Raji (cell line): Measurements from ENCODE around the gene CTCFL.

ENCODE experiments used
- POLR2A ChIP-seq: IDR thresholded peaks from 2 replicates; pipeline ENCODE4 v1.6.1; 2011; ENCODE audit warnings: low read depth, low read length, control low read depth; ENCODE audit not compliant: insufficient read depth

CTCFL gene

GRCh38 chr20:57508381-57508780, 16.6 kb downstream of the CTCFL start:
- TF ChIP-seq POLR2A, result no peak

GRCh38 chr20:57507477-57507876, 17.5 kb downstream of the CTCFL start:
- TF ChIP-seq POLR2A, result no peak

- no peak for TF ChIP-seq POLR2A
Measured at GRCh38 chr20:57505979-57506378, 19.0 kb downstream of the CTCFL start.

- TF ChIP-seq POLR2A, result no peak
Measured at GRCh38 chr20:57504411-57504810, 20.5 kb downstream of the CTCFL start.

- no peak for TF ChIP-seq POLR2A
Measured at GRCh38 chr20:57503035-57503658, 21.8 kb downstream of the CTCFL start.

- no peak for TF ChIP-seq POLR2A
Measured at GRCh38 chr20:57502336-57502700, 22.6 kb downstream of the CTCFL start.

GRCh38 chr20:57501461-57502335, 23.2 kb downstream of the CTCFL start:
- no peak for TF ChIP-seq POLR2A

- TF ChIP-seq POLR2A, result no peak
Measured at GRCh38 chr20:57500962-57501361, 24.0 kb downstream of the CTCFL start.

- no peak for TF ChIP-seq POLR2A
Measured at GRCh38 chr20:57500235-57500634, 24.7 kb downstream of the CTCFL start.

- no peak for TF ChIP-seq POLR2A
Measured at GRCh38 chr20:57499676-57500075, 25.3 kb downstream of the CTCFL start.

- TF ChIP-seq POLR2A, result no peak
Measured at GRCh38 chr20:57498425-57499400, 26.2 kb downstream of the CTCFL start.

- TF ChIP-seq POLR2A, result no peak
Measured at GRCh38 chr20:57496592-57496991, 28.3 kb downstream of the CTCFL start.

GRCh38 chr20:57495978-57496377, 29.0 kb downstream of the CTCFL start:
- no peak for TF ChIP-seq POLR2A

- no peak for TF ChIP-seq POLR2A
Measured at GRCh38 chr20:57493091-57493615, 31.8 kb downstream of the CTCFL start.

GRCh38 chr20:57491373-57491772, 33.6 kb downstream of the CTCFL start:
- TF ChIP-seq POLR2A, result no peak
